Vagina (tissue), 2 donors: ENCODE data around the gene DNAH14.
"Not testable (repeated sequence)": the region's sequence is repeated elsewhere in the genome, so short reads cannot be mapped to it uniquely, and the experiment has no call there.

Experiments
- CTCF ChIP-seq, 3 experiments: fragments of 450-650 bp in 2 of 3; fragments of 200-600 bp in 1 of 3; sonication (generic) in 1 of 3; IDR thresholded peaks; one replicate each; pipeline ENCODE4 v1.5.1; 2017 to 2019; ENCODE audit warnings: antibody characterized with exemption in 3 of 3, mild to moderate bottlenecking in 2 of 3, moderate library complexity in 2 of 3
- POLR2A ChIP-seq, 2 donors: fragments of 450-650 bp; IDR thresholded peaks; one replicate each; pipeline ENCODE4 v1.6.1; 2017; ENCODE audit warnings: antibody characterized with exemption in 2 of 2, mild to moderate bottlenecking in 2 of 2, moderate library complexity in 2 of 2
- POLR2AphosphoS5 ChIP-seq, 2 donors: sonication (generic); formaldehyde crosslinking; IDR thresholded peaks; one replicate each; pipeline ENCODE4 v1.9.0; 2017; ENCODE audit warnings: antibody characterized with exemption in 2 of 2, mild to moderate bottlenecking in 2 of 2, low read depth in 1 of 2; ENCODE audit not compliant: insufficient read depth in 1 of 2

- TF ChIP-seq CTCF (IDR thresholded peaks at IDR 0.05); POLR2A (IDR thresholded peaks at IDR 0.05); POLR2AphosphoS5 (IDR thresholded peaks at IDR 0.05; ENCODE audit: insufficient read depth in 1 of 2, low read depth in 1 of 2): not testable (repeated sequence)
Measured at GRCh38 chr1:225335098-225335778, 405.8 kb downstream of the DNAH14 start.
